ENCODE data around the gene CDK5. TPM values are rescaled to one million over a fixed set of nuclear protein-coding genes. Genes with fewer than 3 reads are reported as not detected.

The CDK5 gene
- total and polyA plus RNA-seq, 2 donors (not counting 1 experiment from before 2014, with no cell fraction given) = 8.2 to 8.4 TPM

DNA sequence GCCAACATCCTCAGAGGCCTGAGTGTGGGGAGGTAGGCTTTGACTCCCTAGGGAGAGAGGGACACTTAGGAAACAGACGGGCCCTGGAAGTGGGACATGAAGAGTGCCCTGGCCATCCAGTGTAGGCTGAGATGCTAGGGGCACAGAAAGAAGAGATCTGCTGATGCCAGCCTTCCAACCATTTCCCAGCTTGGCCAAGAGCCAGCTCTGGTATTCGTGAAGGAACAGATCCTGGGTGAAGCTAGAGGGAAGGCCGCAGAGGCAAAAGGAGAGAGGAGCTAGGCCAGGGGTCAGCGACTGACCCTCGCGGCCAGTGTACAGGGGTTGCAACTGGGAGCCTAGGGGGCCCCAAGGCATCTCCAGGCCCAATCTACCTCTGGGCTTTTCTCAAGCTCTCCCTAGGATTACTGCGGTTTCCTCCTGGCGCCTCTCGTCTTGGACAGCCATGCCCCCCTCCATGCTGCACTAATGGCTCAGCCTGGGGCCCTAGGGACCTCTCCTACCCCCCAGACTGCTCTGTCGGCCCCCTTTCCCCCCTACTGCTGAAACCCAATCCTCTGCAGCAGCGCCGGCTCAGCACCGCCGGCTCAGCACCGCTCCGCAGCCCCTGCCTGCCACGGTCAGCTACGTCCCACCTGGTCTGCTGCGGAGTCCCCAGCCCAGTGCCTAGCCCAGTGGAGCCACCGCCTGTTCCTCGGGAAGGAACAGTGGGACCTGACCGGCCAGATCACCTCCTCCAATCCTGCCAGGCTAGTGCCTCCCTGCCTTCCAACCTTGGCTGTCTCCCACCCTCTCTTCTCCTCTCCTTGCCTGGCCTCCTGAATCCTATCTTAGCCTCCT is 9.5 kb downstream of the CDK5 start, which contains the start of gene ASIC3:
ASIC3 (plus strand) TSS at position 556 of the 840 bp plus-strand sequence. CDS start 355 bp downstream, outside the sequence.
- Mint-ChIP-seq H3K27ac (no peak within 1 kb of the TSS), H3K4me1 (peaks cover 6% of the 10 kb centered on the region), H3K9me3 (ENCODE audit: insufficient read depth) (no peaks in the 10 kb centered on the region), H3K4me3 (no peak within 1 kb of the TSS), H3K27me3 (peaks cover 6% of the 10 kb centered on the region)
- no peaks in the 10 kb centered on the region for H3K9me3 ChIP-seq (ENCODE audit: control extremely low read depth in 1 of 3, control insufficient read depth in 2 of 3, insufficient read depth in 1 of 3, low read length in 2 of 3)
- WGBS (ENCODE audit: insufficient coverage) = 97% methylated on average over 20 of the region's 22 CpGs
- intact Hi-C loops (cut with micrococcal nuclease) = no loop called here
- no peak for DNase-seq
- no peak for TF ChIP-seq EZH2 (IDR thresholded peaks at IDR 0.05; ENCODE audit: borderline replicate concordance, insufficient read depth, low read depth, low read length, poor library complexity, severe bottlenecking)
- TF ChIP-seq, protein P1, sequence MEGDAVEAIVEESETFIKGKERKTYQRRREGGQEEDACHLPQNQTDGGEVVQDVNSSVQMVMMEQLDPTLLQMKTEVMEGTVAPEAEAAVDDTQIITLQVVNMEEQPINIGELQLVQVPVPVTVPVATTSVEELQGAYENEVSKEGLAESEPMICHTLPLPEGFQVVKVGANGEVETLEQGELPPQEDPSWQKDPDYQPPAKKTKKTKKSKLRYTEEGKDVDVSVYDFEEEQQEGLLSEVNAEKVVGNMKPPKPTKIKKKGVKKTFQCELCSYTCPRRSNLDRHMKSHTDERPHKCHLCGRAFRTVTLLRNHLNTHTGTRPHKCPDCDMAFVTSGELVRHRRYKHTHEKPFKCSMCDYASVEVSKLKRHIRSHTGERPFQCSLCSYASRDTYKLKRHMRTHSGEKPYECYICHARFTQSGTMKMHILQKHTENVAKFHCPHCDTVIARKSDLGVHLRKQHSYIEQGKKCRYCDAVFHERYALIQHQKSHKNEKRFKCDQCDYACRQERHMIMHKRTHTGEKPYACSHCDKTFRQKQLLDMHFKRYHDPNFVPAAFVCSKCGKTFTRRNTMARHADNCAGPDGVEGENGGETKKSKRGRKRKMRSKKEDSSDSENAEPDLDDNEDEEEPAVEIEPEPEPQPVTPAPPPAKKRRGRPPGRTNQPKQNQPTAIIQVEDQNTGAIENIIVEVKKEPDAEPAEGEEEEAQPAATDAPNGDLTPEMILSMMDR (IDR thresholded peaks at IDR 0.05) = no peak
- H3K4me3 ChIP-seq (ENCODE audit: control extremely low read depth in 1 of 5, extremely low read depth in 1 of 5, insufficient read depth in 1 of 5, low read depth in 2 of 5, low read length in 4 of 5) = no peak within 1 kb of the TSS
- H3K79me2 ChIP-seq (ENCODE audit: control insufficient read depth, insufficient read depth, low read length) = no peaks in the 10 kb centered on the region
- no peaks in the 10 kb centered on the region for H4K20me1 ChIP-seq (ENCODE audit: control insufficient read depth, insufficient read depth, low read length, poor library complexity, severe bottlenecking)
- no peaks in the 10 kb centered on the region for H3K36me3 ChIP-seq (replicated peaks in 1 of 2; ENCODE audit: control extremely low read depth in 1 of 2, control insufficient read depth in 1 of 2, extremely low read depth in 1 of 2, insufficient read depth in 2 of 2, low read length in 1 of 2)
- ATAC-seq (ENCODE audit: low read depth) = no peak
- H3K27me3 ChIP-seq (replicated peaks in 1 of 4; ENCODE audit: control extremely low read depth in 1 of 4, control insufficient read depth in 3 of 4, insufficient read depth in 4 of 4, low read length in 3 of 4) = peaks cover 0 to 13% (median 3%) of the 10 kb centered on the region in 4 experiments
- H3K9ac ChIP-seq (ENCODE audit: low read length) = no peak within 1 kb of the TSS
- POLR2A ChIA-PET = no interaction called here
- H3K4me2 ChIP-seq (replicated peaks; ENCODE audit: low read depth, low read length, poor library complexity, severe bottlenecking) = no peak within 1 kb of the TSS
- no peak within 1 kb of the TSS for H3K27ac ChIP-seq (ENCODE audit: low read length in 2 of 2)
- H2AFZ ChIP-seq (ENCODE audit: insufficient read depth, low read depth, low read length, poor library complexity, severe bottlenecking) = no peak within 1 kb of the TSS
- CTCF ChIA-PET = no interaction called here
- H3K4me1 ChIP-seq (ENCODE audit: control insufficient read depth in 2 of 2, insufficient read depth in 2 of 2, low read length in 2 of 2) = peaks cover 0 to 3% of the 10 kb centered on the region in 2 donors
